ENCODE results near the gene DDX47. TPM values are rescaled to one million over a fixed set of nuclear protein-coding genes. Genes with fewer than 3 reads are reported as not detected.

The DDX47 gene
- total RNA-seq, 2 experiments from 2014 or later = 153 TPM

DNA sequence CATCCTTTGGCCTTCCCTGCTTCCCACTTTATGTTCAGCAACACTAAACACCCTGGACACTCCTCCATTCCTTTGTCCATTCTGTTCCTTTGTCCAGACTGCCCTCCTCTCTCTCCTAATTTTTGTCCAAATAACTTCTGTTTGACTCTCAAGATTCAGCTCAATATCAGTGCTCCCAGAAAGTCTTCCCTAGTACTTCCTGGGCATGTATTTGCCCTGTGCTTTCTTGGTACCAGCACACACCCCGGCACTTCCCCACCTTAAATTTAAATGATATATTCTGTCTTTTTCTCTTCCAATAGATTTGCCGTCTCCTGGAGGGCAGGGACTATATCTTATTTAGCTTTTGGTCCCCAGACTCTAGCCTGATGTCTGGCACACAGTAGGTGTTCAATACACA lies 34.1 kb upstream of the DDX47 start:
- no peak overlapping the region for H3K4me3 ChIP-seq (ENCODE audit: low read length)
- intact Hi-C loops (cut with DNase I, micrococcal nuclease) = no loop called here
- ChIA-PET POLR2A (interaction anchor here (0.6 kb wide), 1 partner anchor 53 kb away, joined by 3 read pairs; no protein-coding TSS in a partner anchor), CTCF (no interaction called here)
- Mint-ChIP-seq H3K36me3 (ENCODE audit: low read depth) (no peaks in the 10 kb centered on the region), H3K4me3 (no peak overlapping the region), H3K27me3 (no peaks in the 10 kb centered on the region), H3K4me1 (ENCODE audit: low read depth) (no peaks in the 10 kb centered on the region), H3K9me3 (no peaks in the 10 kb centered on the region), H3K27ac (no peak overlapping the region)
- H3K36me3 ChIP-seq (ENCODE audit: insufficient read depth, low read length) = no peaks in the 10 kb centered on the region
- no peak overlapping the region for H3K27ac ChIP-seq (ENCODE audit: low read depth in 1 of 2, low read length in 2 of 2)
- no peaks in the 10 kb centered on the region for H3K9me3 ChIP-seq (ENCODE audit: control insufficient read depth in 1 of 2, insufficient read depth in 1 of 2, low read length in 2 of 2)
- H3K27me3 ChIP-seq (ENCODE audit: control insufficient read depth in 1 of 2, insufficient read depth in 2 of 2, low read length in 2 of 2) = no peaks in the 10 kb centered on the region
- no peaks in the 10 kb centered on the region for H3K4me1 ChIP-seq (ENCODE audit: insufficient read depth, low read length)
- no peak for TF ChIP-seq CTCF (IDR thresholded peaks at IDR 0.05)
- ATAC-seq (ENCODE audit: poor library complexity) (no peak), DNase-seq (no peak)

DNA sequence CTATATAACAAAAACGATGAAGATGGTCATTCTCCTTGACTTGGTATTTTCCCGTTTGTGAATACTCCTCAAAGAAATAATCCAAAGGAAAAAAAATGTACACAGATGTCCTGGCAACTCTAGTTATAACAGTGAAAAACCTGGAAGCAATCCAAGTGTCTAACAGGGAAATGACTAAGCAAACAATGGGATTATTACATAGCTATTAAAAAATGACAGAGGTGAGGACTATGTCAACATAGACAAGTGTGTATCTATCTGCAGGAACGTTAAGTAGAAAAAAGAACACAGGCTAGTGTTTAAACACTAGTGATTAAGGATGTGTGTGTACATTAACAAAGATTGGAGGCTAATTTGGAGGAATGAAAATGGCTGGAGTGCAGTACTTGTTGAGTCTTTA lies 33.6 kb upstream of the DDX47 start:
- no peaks in the 10 kb centered on the region for H3K36me3 Mint-ChIP-seq (ENCODE audit: low read depth)
- ChIA-PET CTCF (no interaction called here), POLR2A (interaction anchor here (0.6 kb wide), 1 partner anchor 54 kb away, joined by 3 read pairs; no protein-coding TSS in a partner anchor)
- no peak overlapping the region for H3K4me3 Mint-ChIP-seq
- H3K36me3 ChIP-seq (ENCODE audit: insufficient read depth, low read length) = no peaks in the 10 kb centered on the region
- H3K27ac Mint-ChIP-seq = no peak overlapping the region
- ATAC-seq (ENCODE audit: poor library complexity) = no peak
- no peak for DNase-seq
- no peak overlapping the region for H3K27ac ChIP-seq (ENCODE audit: low read depth in 1 of 2, low read length in 2 of 2)
- TF ChIP-seq CTCF (IDR thresholded peaks at IDR 0.05) = no peak
- H3K27me3 Mint-ChIP-seq = no peaks in the 10 kb centered on the region
- intact Hi-C loops (cut with DNase I, micrococcal nuclease) = no loop called here
- H3K4me1 Mint-ChIP-seq (ENCODE audit: low read depth) = no peaks in the 10 kb centered on the region
- no peaks in the 10 kb centered on the region for H3K9me3 ChIP-seq (ENCODE audit: control insufficient read depth in 1 of 2, insufficient read depth in 1 of 2, low read length in 2 of 2)
- H3K4me1 ChIP-seq (ENCODE audit: insufficient read depth, low read length) = no peaks in the 10 kb centered on the region
- H3K4me3 ChIP-seq (ENCODE audit: low read length) = no peak overlapping the region
- H3K9me3 Mint-ChIP-seq = no peaks in the 10 kb centered on the region
- no peaks in the 10 kb centered on the region for H3K27me3 ChIP-seq (ENCODE audit: control insufficient read depth in 1 of 2, insufficient read depth in 2 of 2, low read length in 2 of 2)

- Histone ChIP-seq H3K4me3 (ENCODE audit: low read length) (no peak overlapping the region), H3K27ac (ENCODE audit: low read depth in 1 of 2, low read length in 2 of 2) (no peak overlapping the region), H3K36me3 (ENCODE audit: insufficient read depth, low read length) (no peaks in the 10 kb centered on the region), H3K9me3 (ENCODE audit: control insufficient read depth in 1 of 2, insufficient read depth in 1 of 2, low read length in 2 of 2) (no peaks in the 10 kb centered on the region), H3K4me1 (ENCODE audit: insufficient read depth, low read length) (peaks cover 27% of the 10 kb centered on the region), H3K27me3 (ENCODE audit: control insufficient read depth in 1 of 2, insufficient read depth in 2 of 2, low read length in 2 of 2) (no peaks in the 10 kb centered on the region)
- no peaks in the 10 kb centered on the region for H3K27me3 Mint-ChIP-seq
- H3K27ac Mint-ChIP-seq = no peak overlapping the region
- ChIA-PET CTCF (interaction anchor here (0.5 kb wide), 1 partner anchor 99 kb away, joined by 3 read pairs; no protein-coding TSS in a partner anchor), POLR2A (no interaction called here)
- peaks cover 20% of the 10 kb centered on the region for H3K4me1 Mint-ChIP-seq (ENCODE audit: low read depth)
- no peaks in the 10 kb centered on the region for H3K36me3 Mint-ChIP-seq (ENCODE audit: low read depth)
- intact Hi-C loops (cut with DNase I, micrococcal nuclease) = loop anchor here in 1 of 2 experiments (10.0 kb wide), 1 partner anchor 311 kb away; no protein-coding TSS in a partner anchor
- H3K9me3 Mint-ChIP-seq = no peaks in the 10 kb centered on the region
- TF ChIP-seq CTCF (IDR thresholded peaks at IDR 0.05) = no peak
- no peak for ATAC-seq (ENCODE audit: poor library complexity)
- DNase-seq = no peak
- peak overlapping the region; percentile 31 for H3K4me3 Mint-ChIP-seq
Observed at GRCh38 chr12:12784116-12784515, 29.0 kb upstream of the DDX47 start.

Measured in CD4-positive, alpha-beta T cell (primary cell).